ENCODE data around the gene RAF1. TPM values are rescaled to one million over a fixed set of nuclear protein-coding genes. Genes with fewer than 3 reads are reported as not detected.

Gene RAF1
- total RNA-seq, 4 donors from 2014 or later = 121 to 133 (median 126) TPM

GRCh38 chr3:12588039-12589009 lies 75.6 kb downstream of the RAF1 start:
- DNase-seq = no peak
- no peaks in the 10 kb centered on the region for H3K4me1 ChIP-seq
- H3K4me3 ChIP-seq = no peak overlapping the region
- H3K27ac ChIP-seq = no peak overlapping the region
- H3K27me3 ChIP-seq = no peaks in the 10 kb centered on the region
- H3K9me3 ChIP-seq = no peaks in the 10 kb centered on the region
- TF ChIP-seq POLR2A (IDR thresholded peaks at IDR 0.05) (no peak), CTCF (IDR thresholded peaks at IDR 0.05) (no peak)
- H3K36me3 ChIP-seq = peaks cover 0 to 93% (median 3%) of the 10 kb centered on the region in 3 donors

- no peak overlapping the region for H3K27ac ChIP-seq
- no peak for DNase-seq
- peaks cover 2 to 96% (median 3%) of the 10 kb centered on the region in 3 donors for H3K36me3 ChIP-seq
- H3K9me3 ChIP-seq = no peaks in the 10 kb centered on the region
- no peak overlapping the region for H3K4me3 ChIP-seq
- H3K27me3 ChIP-seq = no peaks in the 10 kb centered on the region
- no peaks in the 10 kb centered on the region for H3K4me1 ChIP-seq
- TF ChIP-seq CTCF (IDR thresholded peaks at IDR 0.05) (no peak), POLR2A (IDR thresholded peaks at IDR 0.05) (no peak)
These were observed 77.5 kb downstream of the RAF1 start for GRCh38 chr3:12586403-12586802.

- DNase-seq = no peak
- Histone ChIP-seq H3K36me3 (peaks cover 2 to 96% (median 3%) of the 10 kb centered on the region in 3 donors), H3K27me3 (no peaks in the 10 kb centered on the region), H3K4me3 (no peak overlapping the region), H3K4me1 (no peaks in the 10 kb centered on the region), H3K9me3 (no peaks in the 10 kb centered on the region), H3K27ac (no peak overlapping the region)
- TF ChIP-seq POLR2A (IDR thresholded peaks at IDR 0.05) (no peak), CTCF (IDR thresholded peaks at IDR 0.05) (no peak)
These were observed 77.9 kb downstream of the RAF1 start for GRCh38 chr3:12585970-12586369.

GRCh38 chr3:12585181-12585580 lies 78.7 kb downstream of the RAF1 start:
- peaks cover 2 to 96% (median 3%) of the 10 kb centered on the region in 3 donors for H3K36me3 ChIP-seq

GRCh38 chr3:12584083-12584482 lies 79.8 kb downstream of the RAF1 start:
- H3K9me3 ChIP-seq = no peaks in the 10 kb centered on the region
- no peaks in the 10 kb centered on the region for H3K27me3 ChIP-seq
- H3K36me3 ChIP-seq = peaks cover 2 to 95% (median 3%) of the 10 kb centered on the region in 3 donors
- no peak overlapping the region for H3K27ac ChIP-seq
- H3K4me3 ChIP-seq = no peak overlapping the region
- no peak for DNase-seq
- TF ChIP-seq CTCF (IDR thresholded peaks at IDR 0.05) = no peak
- H3K4me1 ChIP-seq = no peaks in the 10 kb centered on the region

More at GRCh38 chr3:12585181-12585580, 78.7 kb downstream of the RAF1 start:
- Histone ChIP-seq H3K4me3 (no peak overlapping the region), H3K4me1 (no peaks in the 10 kb centered on the region), H3K27me3 (no peaks in the 10 kb centered on the region), H3K9me3 (no peaks in the 10 kb centered on the region), H3K27ac (no peak overlapping the region)
- TF ChIP-seq CTCF (IDR thresholded peaks at IDR 0.05) (no peak), POLR2A (IDR thresholded peaks at IDR 0.05) (no peak)
- no peak for DNase-seq
